GM21390 (cell line): ENCODE measurements around the gene TBC1D3B.
"Not testable (repeated sequence)": the region's sequence is repeated elsewhere in the genome, so short reads cannot be mapped to it uniquely, and the experiment has no call there.

Experiments
- ATAC-seq: cut with Tn5 transposase; IDR thresholded peaks from one replicate; pipeline ENCODE4 v1.9.1; 2021; ENCODE audit not compliant: unreplicated experiment

Gene TBC1D3B

DNA sequence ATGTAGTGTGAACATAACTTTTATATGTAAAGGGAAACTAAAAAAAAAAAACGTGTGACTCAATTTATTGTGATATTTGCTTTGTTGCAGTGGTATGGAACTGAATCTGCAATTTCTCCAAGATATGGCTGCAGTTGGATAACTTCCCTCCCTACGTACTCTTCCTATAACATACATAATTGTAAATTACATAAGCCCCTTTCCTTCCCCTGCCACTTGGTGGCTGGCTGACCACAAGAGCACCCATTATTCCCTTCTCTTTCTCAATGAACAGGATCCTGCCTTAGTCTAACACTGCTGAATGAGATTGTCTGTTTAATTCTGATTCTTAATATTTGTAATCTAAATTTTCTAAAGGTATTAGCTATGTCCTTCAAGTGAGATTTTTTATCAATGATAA is 45.0 kb downstream of the TBC1D3B start:
- no peak for ATAC-seq

DNA sequence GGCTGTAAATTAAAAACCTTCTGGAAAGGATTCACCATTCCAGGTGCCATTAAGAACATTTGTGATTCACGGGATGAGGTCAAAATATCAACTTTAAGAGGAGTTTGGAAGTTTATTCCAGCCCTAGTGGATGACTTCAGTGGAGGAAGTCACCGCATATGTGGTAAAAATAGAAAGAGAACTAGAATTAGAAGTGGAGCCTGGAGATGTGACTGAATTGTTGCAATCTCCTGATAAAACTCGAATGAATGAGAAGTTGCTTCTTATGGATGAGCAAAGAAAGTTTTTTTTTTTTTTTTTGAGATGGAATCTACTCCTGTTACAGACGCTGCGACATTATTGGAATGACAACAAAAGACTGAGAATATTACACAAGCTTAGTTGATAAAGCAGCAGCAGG is 46.1 kb downstream of the TBC1D3B start:
- no peak for ATAC-seq

DNA sequence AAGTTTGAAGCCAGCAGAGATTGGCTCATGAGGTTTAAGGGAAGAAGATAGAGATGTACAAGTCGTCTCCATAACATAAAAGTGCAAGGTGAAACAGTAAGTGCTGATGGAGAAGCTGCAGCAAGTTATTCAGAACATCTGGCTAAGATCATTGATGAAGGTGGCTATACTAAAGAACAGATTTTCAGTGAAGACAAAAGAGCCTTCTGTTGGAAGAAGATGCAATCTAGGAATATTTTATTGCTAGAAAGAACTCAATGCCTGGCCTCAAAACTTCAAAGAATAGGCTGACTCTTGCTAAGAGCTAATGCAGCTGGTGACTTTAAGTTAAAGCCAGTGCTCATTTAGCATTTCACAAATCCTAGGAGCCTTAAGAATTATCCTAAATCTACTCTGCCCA is 46.8 kb downstream of the TBC1D3B start:
- ATAC-seq = no peak

DNA sequence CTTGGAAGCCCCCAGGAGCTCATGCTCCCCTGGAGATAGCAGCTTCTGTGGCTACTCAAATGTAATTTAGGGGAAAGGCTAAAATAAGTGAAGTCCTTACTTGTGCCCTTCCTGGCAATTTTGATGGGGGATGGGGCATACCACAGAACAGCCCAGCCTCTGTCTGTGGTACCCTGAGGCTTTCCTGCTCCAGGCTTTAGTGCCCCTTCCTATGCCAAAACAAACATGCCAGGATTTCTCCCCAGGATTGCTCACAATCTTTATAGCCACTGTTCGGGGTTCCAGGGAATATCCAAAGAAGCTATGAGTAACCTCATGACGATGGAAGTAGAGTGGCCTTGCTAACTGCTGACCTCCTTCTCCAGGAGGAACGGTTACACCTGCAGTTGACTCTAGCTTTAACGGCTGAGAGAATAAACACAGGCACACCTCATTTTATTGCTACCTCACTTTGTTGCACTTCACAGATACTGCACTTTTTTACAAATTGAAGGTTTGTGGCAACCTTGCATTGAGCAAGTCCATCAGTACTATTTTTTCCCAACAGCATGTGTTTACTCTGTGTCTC is 47.9 kb downstream of the TBC1D3B start:
- no peak for ATAC-seq

DNA sequence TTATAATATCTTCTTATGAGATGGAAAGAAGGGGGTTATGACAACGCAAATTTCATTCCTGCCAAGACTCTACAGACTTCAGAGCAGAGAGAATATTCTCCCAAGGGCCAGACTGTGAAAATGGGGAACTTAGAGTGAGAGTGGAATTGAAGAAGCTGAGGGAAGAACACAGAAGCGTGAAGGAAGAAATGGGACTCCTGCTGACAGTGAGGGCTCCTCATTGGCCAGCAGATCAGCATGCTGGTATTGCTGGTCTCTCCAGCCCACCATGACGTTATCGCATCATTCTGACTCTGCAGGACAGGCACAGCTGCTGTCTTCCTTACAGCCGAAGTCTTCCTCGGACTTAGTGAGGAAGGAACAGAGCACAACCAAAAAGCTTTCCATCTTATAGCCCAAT is 48.5 kb downstream of the TBC1D3B start:
- no peak for ATAC-seq

DNA sequence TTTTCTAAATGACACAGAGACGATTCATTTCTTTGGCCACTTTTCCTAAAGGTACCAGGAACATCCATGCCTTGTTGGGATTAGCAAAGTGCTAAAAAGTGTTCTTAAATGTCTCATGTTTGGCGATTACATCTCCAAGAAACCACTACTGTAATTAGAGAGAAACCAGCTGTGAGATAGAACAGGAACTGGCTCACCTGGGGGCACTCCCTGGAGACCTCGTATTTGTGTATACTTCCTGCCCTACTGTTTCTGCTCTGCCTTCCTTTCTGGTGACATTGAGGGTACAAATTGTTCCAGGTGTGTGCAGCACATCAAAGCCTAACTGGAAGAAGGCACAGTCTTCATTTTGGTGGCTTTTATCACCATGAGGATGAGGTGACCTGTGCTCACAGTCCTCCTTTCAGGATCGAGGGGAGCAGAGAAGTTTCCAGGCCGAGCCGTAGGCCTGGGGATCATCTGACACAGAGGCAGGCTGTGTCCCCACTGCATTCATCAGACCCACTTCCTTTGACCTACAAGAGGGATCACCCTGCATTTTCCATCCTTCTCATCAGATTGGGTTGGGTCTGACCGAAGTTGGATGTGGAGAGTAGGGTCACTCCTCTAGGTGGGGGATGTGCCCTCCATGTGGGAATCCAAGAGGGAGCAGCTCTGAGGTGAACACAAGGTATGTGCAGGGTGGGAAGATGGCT is 49.1 kb downstream of the TBC1D3B start:
- ATAC-seq = peak; percentile 66

DNA sequence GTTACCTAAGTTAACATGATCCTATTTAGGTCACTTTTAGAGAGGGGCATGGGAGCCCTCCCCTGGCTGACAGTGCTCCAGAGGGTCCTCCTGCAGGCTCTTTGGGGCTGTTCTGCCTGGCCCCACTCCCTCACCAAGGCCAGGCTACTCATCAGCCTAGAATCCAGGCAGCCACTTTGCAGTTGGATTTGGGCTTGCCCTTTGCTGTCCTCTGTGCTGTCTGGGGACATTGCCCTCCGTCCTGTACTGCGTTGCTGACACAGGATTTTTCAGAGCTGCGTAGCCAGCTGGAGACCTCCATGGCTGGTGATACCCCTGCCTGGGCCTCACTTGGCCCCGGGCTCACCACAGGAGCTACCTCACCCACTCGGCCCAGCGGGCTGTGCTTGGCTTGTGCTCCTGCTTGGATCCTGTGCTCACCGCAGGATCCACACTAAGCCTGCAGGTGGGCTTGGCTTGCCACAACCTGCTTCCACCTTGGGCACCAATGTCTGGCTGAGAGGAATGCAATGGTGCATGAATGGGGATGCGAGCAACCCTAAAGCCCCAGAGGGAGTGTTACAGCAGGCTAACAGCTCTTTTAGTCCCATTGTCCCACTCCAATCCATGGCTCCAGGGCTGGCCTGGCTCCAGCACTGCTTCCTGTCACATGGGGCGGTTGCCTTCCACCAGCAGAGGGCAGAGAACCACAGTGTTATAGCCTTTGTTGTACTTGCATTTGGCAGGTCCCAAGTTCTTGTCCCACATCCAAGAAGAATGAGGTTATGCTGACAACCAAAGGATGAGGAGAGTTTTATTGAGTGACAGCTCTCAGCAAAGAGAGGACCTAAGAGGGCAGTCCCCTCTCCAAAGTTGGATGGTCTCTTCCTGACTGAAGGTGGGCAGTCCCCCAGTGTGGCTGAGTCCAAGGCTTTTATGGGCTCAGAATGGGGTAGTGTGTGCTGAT is 51.3 kb downstream of the TBC1D3B start:
- ATAC-seq = no peak

DNA sequence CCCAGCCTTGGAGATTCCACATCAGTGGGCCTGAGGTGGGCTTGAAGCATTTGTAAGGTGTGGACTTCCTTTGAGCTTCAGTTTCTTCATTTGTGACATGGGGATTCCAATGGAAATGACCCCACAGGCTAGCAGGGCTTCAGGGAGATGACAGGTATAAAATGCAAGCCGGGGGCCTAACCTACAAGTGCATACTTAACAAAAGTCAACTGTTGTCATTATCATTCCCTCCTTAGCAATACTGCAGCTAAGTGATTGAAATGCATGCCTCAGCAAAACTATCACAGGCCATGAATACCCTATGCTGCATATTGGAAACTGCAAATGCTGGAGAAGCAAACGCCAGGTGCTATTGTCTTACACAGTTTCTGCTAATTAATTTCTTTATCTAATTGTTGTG is 53.0 kb downstream of the TBC1D3B start:
- no peak for ATAC-seq

DNA sequence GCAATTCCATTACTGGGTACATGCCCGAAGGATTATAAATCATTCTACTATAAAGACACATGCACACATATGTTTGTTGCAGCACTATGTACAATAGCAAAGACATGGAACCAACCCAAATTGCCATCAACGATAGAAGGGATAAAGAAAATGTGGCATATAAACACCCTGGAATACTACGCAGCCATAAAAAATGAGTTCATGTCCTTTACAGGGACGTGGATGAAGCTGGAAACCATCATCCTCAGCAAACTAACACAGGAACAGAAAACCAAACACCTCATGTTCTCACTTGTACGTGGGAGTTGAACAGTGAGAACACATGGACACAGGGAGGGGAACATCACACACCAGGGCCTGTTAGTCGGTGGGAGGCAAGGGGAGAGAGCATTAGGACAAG is 55.3 kb downstream of the TBC1D3B start:
- not testable (repeated sequence) for ATAC-seq

DNA sequence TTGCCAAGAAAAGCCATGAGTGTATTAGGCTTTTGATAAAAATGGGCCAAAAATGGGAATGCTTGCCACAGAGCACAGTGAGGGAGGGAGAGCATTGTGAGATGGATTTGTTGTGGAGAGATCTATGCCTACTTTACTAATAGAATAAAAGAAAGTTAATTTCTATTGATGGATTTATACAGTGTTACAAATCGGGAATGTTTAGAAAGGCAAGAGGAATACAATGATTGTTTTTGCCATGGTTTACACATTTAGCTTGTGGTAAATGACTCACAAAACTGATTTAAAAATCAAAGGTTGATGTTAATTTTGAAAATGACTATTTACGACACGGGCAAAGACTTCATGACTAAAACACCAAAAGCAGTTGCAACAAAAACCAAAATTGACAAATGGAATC is 56.2 kb downstream of the TBC1D3B start:
- no peak for ATAC-seq

DNA sequence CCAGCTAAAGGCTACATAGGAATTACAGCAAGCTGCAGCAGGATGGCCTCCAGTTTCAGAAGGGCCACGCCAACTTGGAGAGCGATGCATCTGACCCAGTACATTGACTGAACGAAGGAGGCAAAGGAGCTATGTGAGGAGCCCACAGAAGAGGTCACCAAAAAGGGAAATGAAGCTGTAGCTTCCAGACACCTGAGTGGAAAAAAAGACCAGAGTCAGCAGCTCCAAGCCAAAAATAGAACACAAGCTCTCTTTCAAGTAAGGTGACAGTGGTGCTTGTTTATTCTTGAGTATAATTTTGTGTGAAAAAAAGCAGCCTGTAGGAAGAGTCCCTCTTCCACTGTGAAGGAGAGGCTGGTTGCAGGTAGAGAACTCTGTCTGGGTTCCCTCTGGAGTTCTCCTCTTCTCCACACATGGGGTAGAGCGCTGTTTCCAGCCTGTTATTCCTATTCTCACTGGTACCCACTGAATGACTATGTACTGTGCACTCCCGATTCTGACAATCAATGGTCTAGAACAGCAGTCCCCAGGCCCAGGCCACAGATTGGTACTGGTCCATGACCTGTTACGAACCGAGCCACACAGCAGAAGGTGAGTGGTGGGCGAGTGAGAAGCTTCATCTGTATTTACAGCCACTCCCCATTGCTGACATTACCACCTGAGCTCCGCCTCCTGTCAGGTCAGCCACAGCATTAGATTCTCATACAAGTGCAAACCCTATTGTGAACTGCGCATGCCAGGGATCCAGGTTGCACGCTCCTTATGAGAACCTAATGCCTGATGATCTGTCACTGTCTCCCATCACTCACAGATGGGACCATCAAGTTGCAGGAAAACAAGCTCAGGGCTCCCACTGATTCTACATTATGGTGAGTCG is 57.7 kb downstream of the TBC1D3B start:
- no peak for ATAC-seq

DNA sequence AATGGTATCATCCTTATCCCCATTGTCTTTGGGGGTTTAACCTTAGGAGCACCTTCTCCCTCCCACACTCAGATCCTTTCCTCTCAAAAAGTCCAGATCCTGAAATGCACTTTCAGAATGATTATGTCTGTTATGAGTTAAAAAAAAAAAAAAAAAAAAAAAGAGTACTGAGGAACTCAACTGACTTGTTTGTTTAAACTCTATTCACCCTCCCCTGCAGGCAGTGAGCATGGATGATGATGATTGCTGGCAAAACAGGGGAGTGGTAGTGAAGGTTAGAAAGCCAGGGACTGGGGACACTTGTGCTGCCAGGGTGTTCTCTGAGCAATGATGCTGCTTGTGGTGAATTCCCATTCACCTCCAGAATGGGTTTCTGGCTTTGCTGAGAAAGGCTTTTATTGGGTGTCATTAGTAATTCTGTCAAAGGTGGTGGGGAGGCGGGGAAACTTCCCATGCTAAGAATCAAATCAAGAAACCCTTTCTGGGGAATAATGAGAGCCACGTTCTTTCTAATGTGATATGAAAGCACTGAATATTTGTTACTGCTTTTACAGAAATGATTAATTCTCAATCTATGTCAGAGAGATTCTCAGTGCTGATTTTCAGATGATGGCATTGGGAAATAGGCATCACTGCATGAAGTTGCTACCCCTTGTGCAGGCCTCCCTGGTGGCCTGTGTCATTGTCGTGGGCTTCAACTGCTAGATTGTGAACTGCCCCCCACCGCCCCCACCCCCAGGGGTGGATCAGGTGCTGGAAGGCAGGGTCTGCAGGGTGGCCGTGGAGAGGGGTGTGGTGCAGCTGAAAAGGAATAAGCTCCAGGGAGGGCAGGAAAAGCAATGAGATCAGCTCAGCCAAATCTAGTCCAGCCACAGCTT is 58.7 kb downstream of the TBC1D3B start:
- no peak for ATAC-seq
